PC-3 (cell line): ENCODE data around the gene TCF12. TPM values are rescaled to one million over a fixed set of nuclear protein-coding genes. Genes with fewer than 3 reads are reported as not detected.

Source experiments
- ATAC-seq: fragments of 200-7000 bp; cut with Tn5 transposase; 2 replicates; pipeline ENCODE4 v1.9.1; 2020; ENCODE audit warnings: mild to moderate bottlenecking, moderate library complexity
- BruUV-seq: library from RNA; stranded (reverse); fragments of 400-500 nt; replicated peaks from 2 replicates; lab custom pipeline; 2021; lab: Mats Ljungman, UMichigan
- CTCF ChIA-PET: fragments of 300-600 bp; sonication (Branson Sonifier 250); formaldehyde crosslinking; loops from one replicate; lab custom pipeline; 2022; ENCODE audit warnings: antibody characterized with exemption; lab: Charles Lee
- POLR2A ChIA-PET: fragments of 300-600 bp; sonication (Branson Sonifier 250); formaldehyde crosslinking; loops from one replicate; lab custom pipeline; 2022; ENCODE audit warnings: antibody characterized with exemption; ENCODE audit not compliant: unreplicated experiment; lab: Charles Lee
- DNase-seq: peaks from one replicate; pipeline ENCODE4 v3.0.0-alpha.2; 2015
- H2AFZ ChIP-seq: fragments of 300-600 bp; sonication (generic); 2 replicates; pipeline ENCODE4 v1.6.0; 2016; ENCODE audit warnings: antibody characterized with exemption, low read length
- H3F3A ChIP-seq: fragments of 300-600 bp; sonication (generic); one replicate; pipeline ENCODE4 v1.6.0; 2017; ENCODE audit warnings: antibody characterized with exemption, low read length, control low read depth, mild to moderate bottlenecking; ENCODE audit not compliant: unreplicated experiment
- H3K27ac ChIP-seq: fragments of 300-600 bp; sonication (generic); 2 replicates; pipeline ENCODE4 v1.5.1; 2016; ENCODE audit warnings: mild to moderate bottlenecking, low read length
- H3K27me3 ChIP-seq: fragments of 300-600 bp; sonication (generic); 2 replicates; pipeline ENCODE4 v1.6.1; 2016; ENCODE audit warnings: low read length, mixed read lengths
- H3K36me3 ChIP-seq: fragments of 300-600 bp; sonication (generic); 2 replicates; pipeline ENCODE4 v1.6.1; 2016; ENCODE audit warnings: low read depth, mixed run types, low read length, mixed read lengths
- H3K4me1 ChIP-seq: fragments of 300-600 bp; sonication (generic); 2 replicates; pipeline ENCODE4 v1.5.1; 2016; ENCODE audit warnings: low read length; ENCODE audit not compliant: insufficient read depth
- H3K4me2 ChIP-seq: fragments of 300-600 bp; sonication (generic); 2 replicates; pipeline ENCODE4 v1.6.0; 2016; ENCODE audit warnings: low read length
- H3K4me3 ChIP-seq: fragments of 300-600 bp; sonication (generic); 2 replicates; pipeline ENCODE4 v1.5.1; 2016; ENCODE audit warnings: mild to moderate bottlenecking, low read length, mixed read lengths
- H3K79me2 ChIP-seq: fragments of 300-600 bp; sonication (generic); 2 replicates; pipeline ENCODE4 v1.6.1; 2017; ENCODE audit warnings: low read length, mixed read lengths
- H3K9ac ChIP-seq: fragments of 300-600 bp; sonication (generic); 2 replicates; pipeline ENCODE4 v1.6.0; 2016; ENCODE audit warnings: mild to moderate bottlenecking, low read length
- H3K9me2 ChIP-seq: fragments of 300-600 bp; sonication (generic); replicated peaks from 2 replicates; pipeline ENCODE4 v1.6.1; 2016; ENCODE audit warnings: mixed run types, low read length, mixed read lengths
- H3K9me3 ChIP-seq: fragments of 300-600 bp; sonication (generic); 2 replicates; pipeline ENCODE4 v1.6.1; 2016; ENCODE audit warnings: low read length, mixed read lengths
- H4K20me1 ChIP-seq: fragments of 300-600 bp; sonication (generic); 2 replicates; pipeline ENCODE4 v1.6.1; 2016; ENCODE audit warnings: low read length, mixed read lengths
- EZH2 ChIP-seq: fragments of 300-600 bp; sonication (generic); IDR thresholded peaks from one replicate; pipeline ENCODE4 v1.6.1; 2017; ENCODE audit warnings: antibody characterized with exemption, mild to moderate bottlenecking, low read length; ENCODE audit not compliant: unreplicated experiment
- EZH2phosphoT487 ChIP-seq: fragments of 300-600 bp; sonication (generic); IDR thresholded peaks from 2 replicates; pipeline ENCODE4 v1.6.1; 2018; ENCODE audit warnings: mild to moderate bottlenecking, antibody characterized with exemption, low read length, borderline replicate concordance
- intact Hi-C: fragments of 100-400 bp; cut with micrococcal nuclease; formaldehyde crosslinking; loops from 2 replicates; pipeline ENCODE4 v1.9.0; 2023
- total RNA-seq: library from RNA; depleted of rRNA; stranded (reverse); fragments of >200 nt; gene quantifications from 2 replicates; pipeline ENCODE4 v1.2.3, GENCODE V29; 2014
- TF ChIP-seq, protein P1 (sequence below): fragments of 300-600 bp; sonication (generic); conservative IDR thresholded peaks from 2 replicates; pipeline ENCODE4 v1.5.1; 2017; ENCODE audit warnings: antibody characterized with exemption, low read depth, mild to moderate bottlenecking, low read length

TCF12 gene
- total RNA-seq, 1 experiment from 2014 or later: 103 TPM

DNA sequence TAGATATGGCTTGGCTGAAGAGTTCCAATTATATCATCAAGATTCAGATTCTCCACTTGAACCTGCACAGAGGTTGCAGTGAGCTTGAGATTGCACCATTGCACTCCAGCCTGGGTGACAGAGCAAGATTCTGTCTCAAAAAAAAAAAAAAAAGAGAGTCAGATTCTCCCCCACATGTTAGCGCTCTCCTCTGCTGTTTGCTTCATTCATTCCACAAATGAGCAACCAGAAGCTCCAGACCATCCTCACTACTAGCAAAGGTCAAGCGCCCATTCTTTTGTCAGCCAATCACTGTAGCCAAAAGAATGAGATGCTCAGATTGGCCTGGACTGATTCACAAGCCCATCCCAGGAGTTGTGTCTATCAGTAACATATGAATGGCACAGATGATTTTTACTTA lies 28.4 kb upstream of the TCF12 start:
- Histone ChIP-seq H3K9me2 (no peaks in the 10 kb centered on the region), H3K4me2 (no peak overlapping the region), H3K4me3 (no peak overlapping the region), H3K4me1 (peaks cover 14% of the 10 kb centered on the region), H3K79me2 (no peaks in the 10 kb centered on the region), H3K9ac (no peak overlapping the region), H3K9me3 (no peaks in the 10 kb centered on the region), H3K27me3 (no peaks in the 10 kb centered on the region), H2AFZ (no peak overlapping the region), H3K27ac (no peak overlapping the region), H3F3A (no peaks in the 10 kb centered on the region), H3K36me3 (no peaks in the 10 kb centered on the region), H4K20me1 (no peaks in the 10 kb centered on the region)
- ATAC-seq: no peak
- DNase-seq: no peak
- no TSS peak for BruUV-seq
- ChIA-PET CTCF (no interaction called here), POLR2A (interaction anchor here (0.7 kb wide), 1 partner anchor 20 kb away, joined by 7 read pairs; no protein-coding TSS in a partner anchor)
- intact Hi-C loops: no loop called here
- no peak for TF ChIP-seq EZH2phosphoT487
- no peak for TF ChIP-seq EZH2
- TF ChIP-seq, protein P1, sequence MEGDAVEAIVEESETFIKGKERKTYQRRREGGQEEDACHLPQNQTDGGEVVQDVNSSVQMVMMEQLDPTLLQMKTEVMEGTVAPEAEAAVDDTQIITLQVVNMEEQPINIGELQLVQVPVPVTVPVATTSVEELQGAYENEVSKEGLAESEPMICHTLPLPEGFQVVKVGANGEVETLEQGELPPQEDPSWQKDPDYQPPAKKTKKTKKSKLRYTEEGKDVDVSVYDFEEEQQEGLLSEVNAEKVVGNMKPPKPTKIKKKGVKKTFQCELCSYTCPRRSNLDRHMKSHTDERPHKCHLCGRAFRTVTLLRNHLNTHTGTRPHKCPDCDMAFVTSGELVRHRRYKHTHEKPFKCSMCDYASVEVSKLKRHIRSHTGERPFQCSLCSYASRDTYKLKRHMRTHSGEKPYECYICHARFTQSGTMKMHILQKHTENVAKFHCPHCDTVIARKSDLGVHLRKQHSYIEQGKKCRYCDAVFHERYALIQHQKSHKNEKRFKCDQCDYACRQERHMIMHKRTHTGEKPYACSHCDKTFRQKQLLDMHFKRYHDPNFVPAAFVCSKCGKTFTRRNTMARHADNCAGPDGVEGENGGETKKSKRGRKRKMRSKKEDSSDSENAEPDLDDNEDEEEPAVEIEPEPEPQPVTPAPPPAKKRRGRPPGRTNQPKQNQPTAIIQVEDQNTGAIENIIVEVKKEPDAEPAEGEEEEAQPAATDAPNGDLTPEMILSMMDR: no peak

DNA sequence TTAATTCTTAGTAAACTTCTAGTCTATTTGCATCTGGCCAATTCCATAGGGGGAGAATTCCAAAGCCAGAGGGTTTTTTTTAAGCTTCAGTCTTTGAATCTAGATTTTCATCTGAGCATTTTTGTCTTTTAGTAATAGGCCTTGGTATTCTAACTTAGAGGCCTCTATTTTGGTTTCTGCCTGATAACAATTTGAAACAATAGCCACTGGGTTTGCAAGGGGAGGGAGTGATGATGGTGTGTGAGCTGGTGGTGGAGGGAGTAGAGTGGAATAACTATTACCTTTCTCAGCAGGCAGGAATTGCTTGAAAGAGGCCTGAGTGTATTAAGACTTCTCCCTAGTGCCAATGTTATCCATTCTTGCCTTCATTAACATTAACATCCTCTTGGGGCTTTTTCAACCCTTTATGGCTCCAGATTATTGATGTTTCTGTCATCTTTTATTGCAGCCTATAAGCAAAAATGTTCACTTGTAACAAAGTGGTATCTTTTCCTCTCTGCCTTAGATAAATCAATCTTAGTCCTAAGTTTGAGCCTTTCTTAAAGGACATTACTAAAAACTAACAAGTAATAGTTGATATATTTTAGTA lies 26.5 kb upstream of the TCF12 start:
- no peaks in the 10 kb centered on the region for H4K20me1 ChIP-seq
- no peaks in the 10 kb centered on the region for H3K9me3 ChIP-seq
- H3K36me3 ChIP-seq: no peaks in the 10 kb centered on the region
- no peak overlapping the region for H3K4me3 ChIP-seq
- intact Hi-C loops: no loop called here
- H3K4me2 ChIP-seq: no peak overlapping the region
- H2AFZ ChIP-seq: no peak overlapping the region
- no peak for TF ChIP-seq EZH2
- TF ChIP-seq EZH2phosphoT487: no peak
- TF ChIP-seq, protein P1: no peak
- DNase-seq: no peak
- POLR2A ChIA-PET: no interaction called here
- no peak for ATAC-seq
- H3K9ac ChIP-seq: no peak overlapping the region
- H3K27me3 ChIP-seq: no peaks in the 10 kb centered on the region
- no TSS peak for BruUV-seq
- CTCF ChIA-PET: no interaction called here
- H3F3A ChIP-seq: no peaks in the 10 kb centered on the region
- no peaks in the 10 kb centered on the region for H3K79me2 ChIP-seq
- no peaks in the 10 kb centered on the region for H3K9me2 ChIP-seq
- no peak overlapping the region for H3K27ac ChIP-seq
- peaks cover 8% of the 10 kb centered on the region for H3K4me1 ChIP-seq

DNA sequence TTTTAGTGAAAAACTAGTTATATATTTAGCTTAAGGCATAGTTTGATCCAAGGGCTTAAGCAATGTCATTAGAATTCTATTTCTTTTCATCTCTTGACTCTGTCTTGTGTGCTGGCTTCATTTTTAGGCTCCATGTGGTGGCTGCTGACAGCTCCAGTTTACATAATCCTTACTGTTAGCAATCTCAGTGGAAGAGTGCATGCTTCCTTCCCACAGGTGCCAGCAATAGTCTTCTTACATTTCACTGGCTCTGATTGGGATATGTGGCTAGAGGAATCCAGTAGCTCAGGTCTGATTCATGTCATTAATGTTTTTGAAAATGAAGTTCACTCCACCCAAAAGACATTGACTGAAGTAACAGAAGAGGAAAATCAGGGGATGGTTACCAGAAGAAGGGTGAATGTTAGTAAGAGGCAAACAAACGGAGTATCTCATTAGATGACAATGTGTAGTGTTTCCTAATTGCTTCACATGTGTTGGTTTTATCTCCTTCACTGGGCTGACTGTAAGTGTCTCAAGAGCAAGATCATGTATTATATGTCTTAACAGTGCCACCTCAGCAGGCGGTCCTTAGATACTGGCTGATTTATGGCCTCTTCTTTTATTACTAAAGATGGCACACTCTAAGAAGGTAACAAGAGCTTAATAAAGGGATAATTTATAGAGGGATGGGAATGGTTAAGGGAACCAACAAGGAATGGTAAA lies 25.6 kb upstream of the TCF12 start:
- no peaks in the 10 kb centered on the region for H4K20me1 ChIP-seq
- no peaks in the 10 kb centered on the region for H3F3A ChIP-seq
- H3K9me3 ChIP-seq: no peaks in the 10 kb centered on the region
- H3K4me2 ChIP-seq: no peak overlapping the region
- no peak overlapping the region for H3K9ac ChIP-seq
- DNase-seq: no peak
- no peaks in the 10 kb centered on the region for H3K27me3 ChIP-seq
- ChIA-PET POLR2A (no interaction called here), CTCF (no interaction called here)
- intact Hi-C loops: no loop called here
- no peaks in the 10 kb centered on the region for H3K79me2 ChIP-seq
- H3K9me2 ChIP-seq: no peaks in the 10 kb centered on the region
- no peak overlapping the region for H3K27ac ChIP-seq
- TF ChIP-seq EZH2: no peak
- H3K36me3 ChIP-seq: no peaks in the 10 kb centered on the region
- H2AFZ ChIP-seq: no peak overlapping the region
- H3K4me1 ChIP-seq: peaks cover 4% of the 10 kb centered on the region
- no peak for ATAC-seq
- no TSS peak for BruUV-seq
- H3K4me3 ChIP-seq: no peak overlapping the region
